HL-60 (cell line): ENCODE data around the gene DPH2.

Experiments used
- DNase-seq, 2 experiments: peaks; one replicate each; pipeline ENCODE4 v3.0.0-alpha.2; 2010 to 2020; ENCODE audit warnings: low read depth in 1 of 2, low spot score in 1 of 2
- H3K27ac ChIP-seq: fragments of 250-450 bp; sonication (Bioruptor Pico); replicated peaks from 2 replicates; pipeline ENCODE4 v1.5.1; 2020; ENCODE audit warnings: mild to moderate bottlenecking, moderate library complexity
- H3K27me3 ChIP-seq: fragments of 250-450 bp; sonication (Bioruptor Pico); 2 replicates; pipeline ENCODE4 v1.5.1; 2021; ENCODE audit warnings: mild to moderate bottlenecking, moderate library complexity; ENCODE audit not compliant: insufficient read depth, poor library complexity, severe bottlenecking
- H3K4me3 ChIP-seq: replicated peaks from 2 replicates; pipeline ENCODE4 v1.5.1; 2011; ENCODE audit warnings: mild to moderate bottlenecking, control low read depth, low read length; ENCODE audit not compliant: insufficient read depth
- CTCF ChIP-seq: IDR thresholded peaks from one replicate; pipeline ENCODE4 v1.5.1; 2011; ENCODE audit warnings: low read length, control low read depth, inconsistent platforms; ENCODE audit not compliant: insufficient read depth
- GABPA ChIP-seq: IDR thresholded peaks from 2 replicates; pipeline ENCODE4 v1.6.1; 2012; ENCODE audit warnings: low read depth
- POLR2AphosphoS5 ChIP-seq: IDR thresholded peaks from 2 replicates; pipeline ENCODE4 v1.6.1; 2012; ENCODE audit warnings: low read depth
- SPI1 ChIP-seq: IDR thresholded peaks from 2 replicates; pipeline ENCODE4 v1.6.1; 2012; ENCODE audit warnings: low read depth, mild to moderate bottlenecking, borderline replicate concordance
- TF ChIP-seq, protein P1 (sequence below): IDR thresholded peaks from 2 replicates; pipeline ENCODE4 v1.6.1; 2012; ENCODE audit warnings: low read depth; ENCODE audit not compliant: insufficient replicate concordance

Gene DPH2

GRCh38 chr1:43951021-43951985, 18.5 kb upstream of the DPH2 start:
- no peak overlapping the region for H3K27ac ChIP-seq
- DNase-seq = no peak

DNA sequence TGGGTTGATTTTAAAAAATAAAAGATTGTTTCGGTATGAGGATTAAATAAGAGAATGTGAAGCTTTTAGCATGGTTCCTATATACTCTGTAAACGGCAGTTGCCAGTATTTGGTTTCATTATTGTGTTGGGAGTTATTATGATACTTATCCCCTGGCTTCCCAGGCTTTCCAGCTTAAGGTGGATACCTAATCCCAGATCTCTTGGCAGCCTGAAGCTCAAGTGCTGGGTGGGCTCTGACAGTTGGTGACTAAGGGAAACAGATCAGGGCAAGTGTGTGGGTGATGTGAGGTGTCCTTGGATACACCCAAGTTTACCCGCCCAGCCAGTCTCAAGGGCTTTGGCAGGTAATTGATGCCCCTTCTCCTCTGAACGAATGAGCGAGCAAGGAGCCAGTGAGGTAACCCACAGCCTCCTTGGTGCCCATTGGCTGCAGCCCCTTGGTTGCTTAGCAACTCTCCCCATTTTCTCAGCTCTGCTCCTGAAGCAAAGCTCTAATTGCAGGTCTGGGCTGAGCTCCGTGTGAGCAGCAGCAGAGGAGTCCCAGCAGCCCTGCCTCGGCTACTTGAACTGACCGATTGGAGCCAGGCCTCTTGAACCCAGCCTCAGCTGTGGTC, 17.0 kb upstream of the DPH2 start:
- H3K27ac ChIP-seq = no peak overlapping the region
- no peaks in the 10 kb centered on the region for H3K27me3 ChIP-seq
- DNase-seq = no peak
- TF ChIP-seq POLR2AphosphoS5 (no peak), CTCF (no peak), SPI1 (no peak), GABPA (no peak)
- TF ChIP-seq, protein P1, sequence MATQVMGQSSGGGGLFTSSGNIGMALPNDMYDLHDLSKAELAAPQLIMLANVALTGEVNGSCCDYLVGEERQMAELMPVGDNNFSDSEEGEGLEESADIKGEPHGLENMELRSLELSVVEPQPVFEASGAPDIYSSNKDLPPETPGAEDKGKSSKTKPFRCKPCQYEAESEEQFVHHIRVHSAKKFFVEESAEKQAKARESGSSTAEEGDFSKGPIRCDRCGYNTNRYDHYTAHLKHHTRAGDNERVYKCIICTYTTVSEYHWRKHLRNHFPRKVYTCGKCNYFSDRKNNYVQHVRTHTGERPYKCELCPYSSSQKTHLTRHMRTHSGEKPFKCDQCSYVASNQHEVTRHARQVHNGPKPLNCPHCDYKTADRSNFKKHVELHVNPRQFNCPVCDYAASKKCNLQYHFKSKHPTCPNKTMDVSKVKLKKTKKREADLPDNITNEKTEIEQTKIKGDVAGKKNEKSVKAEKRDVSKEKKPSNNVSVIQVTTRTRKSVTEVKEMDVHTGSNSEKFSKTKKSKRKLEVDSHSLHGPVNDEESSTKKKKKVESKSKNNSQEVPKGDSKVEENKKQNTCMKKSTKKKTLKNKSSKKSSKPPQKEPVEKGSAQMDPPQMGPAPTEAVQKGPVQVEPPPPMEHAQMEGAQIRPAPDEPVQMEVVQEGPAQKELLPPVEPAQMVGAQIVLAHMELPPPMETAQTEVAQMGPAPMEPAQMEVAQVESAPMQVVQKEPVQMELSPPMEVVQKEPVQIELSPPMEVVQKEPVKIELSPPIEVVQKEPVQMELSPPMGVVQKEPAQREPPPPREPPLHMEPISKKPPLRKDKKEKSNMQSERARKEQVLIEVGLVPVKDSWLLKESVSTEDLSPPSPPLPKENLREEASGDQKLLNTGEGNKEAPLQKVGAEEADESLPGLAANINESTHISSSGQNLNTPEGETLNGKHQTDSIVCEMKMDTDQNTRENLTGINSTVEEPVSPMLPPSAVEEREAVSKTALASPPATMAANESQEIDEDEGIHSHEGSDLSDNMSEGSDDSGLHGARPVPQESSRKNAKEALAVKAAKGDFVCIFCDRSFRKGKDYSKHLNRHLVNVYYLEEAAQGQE = no peak
- no peak overlapping the region for H3K4me3 ChIP-seq

More at GRCh38 chr1:43951021-43951985, 18.5 kb upstream of the DPH2 start:
- Histone ChIP-seq H3K4me3 (no peak overlapping the region), H3K27me3 (no peaks in the 10 kb centered on the region)
- TF ChIP-seq CTCF = no peak
- no peak for TF ChIP-seq GABPA
- TF ChIP-seq, protein P1 = no peak
- TF ChIP-seq SPI1 = no peak
- TF ChIP-seq POLR2AphosphoS5 = no peak

DNA sequence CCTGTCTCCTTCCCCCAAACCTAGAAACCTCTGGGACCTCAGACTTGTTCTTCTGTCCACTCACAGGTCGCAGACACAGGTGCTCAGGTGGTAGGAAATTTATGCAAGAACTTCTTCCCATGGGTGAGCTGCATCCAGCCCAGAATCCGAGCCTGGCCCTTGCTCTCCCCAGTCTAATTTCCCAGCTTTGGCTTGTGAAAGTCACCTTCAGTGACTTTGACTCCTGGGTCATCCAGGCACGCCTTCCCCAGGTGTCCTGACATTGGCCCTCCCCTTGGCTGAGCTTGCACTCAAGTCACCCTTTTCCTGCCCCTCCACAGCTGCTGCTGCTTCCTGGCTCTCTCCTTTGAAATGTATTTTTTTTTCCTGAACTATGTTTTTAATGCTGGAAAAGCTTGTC, 16.4 kb upstream of the DPH2 start:
- Histone ChIP-seq H3K27me3 (no peaks in the 10 kb centered on the region), H3K4me3 (no peak overlapping the region), H3K27ac (no peak overlapping the region)
- DNase-seq = no peak
- TF ChIP-seq SPI1 (no peak), POLR2AphosphoS5 (no peak), GABPA (no peak), CTCF (no peak)
- TF ChIP-seq, protein P1 = no peak
